PFSK-1 (cell line): ENCODE measurements around the gene RWDD4.

Experiments
- POLR2AphosphoS5 ChIP-seq: IDR thresholded peaks from 2 replicates; pipeline ENCODE4 v1.6.1; 2012; ENCODE audit warnings: low read depth, mild to moderate bottlenecking, control low read depth, low read length, moderate library complexity
- SIN3A ChIP-seq: IDR thresholded peaks from 2 replicates; pipeline ENCODE4 v1.6.1; 2012; ENCODE audit warnings: mild to moderate bottlenecking, low read length, moderate library complexity, borderline replicate concordance; ENCODE audit not compliant: insufficient read depth
- TAF1 ChIP-seq: IDR thresholded peaks from 2 replicates; pipeline ENCODE4 v1.6.1; 2012; ENCODE audit warnings: low read length, control low read depth, borderline replicate concordance; ENCODE audit not compliant: insufficient read depth
- TF ChIP-seq, protein P1 (sequence below), 2 experiments: IDR thresholded peaks; 2 replicates each; pipeline versions ENCODE4 v1.6.1 to v1.8.0; 2011 to 2012; ENCODE audit warnings: low read depth in 2 of 2, low read length in 2 of 2, control low read depth in 1 of 2, inconsistent platforms in 1 of 2, mild to moderate bottlenecking in 1 of 2, moderate library complexity in 1 of 2; ENCODE audit not compliant: insufficient read depth in 1 of 2

DNA sequence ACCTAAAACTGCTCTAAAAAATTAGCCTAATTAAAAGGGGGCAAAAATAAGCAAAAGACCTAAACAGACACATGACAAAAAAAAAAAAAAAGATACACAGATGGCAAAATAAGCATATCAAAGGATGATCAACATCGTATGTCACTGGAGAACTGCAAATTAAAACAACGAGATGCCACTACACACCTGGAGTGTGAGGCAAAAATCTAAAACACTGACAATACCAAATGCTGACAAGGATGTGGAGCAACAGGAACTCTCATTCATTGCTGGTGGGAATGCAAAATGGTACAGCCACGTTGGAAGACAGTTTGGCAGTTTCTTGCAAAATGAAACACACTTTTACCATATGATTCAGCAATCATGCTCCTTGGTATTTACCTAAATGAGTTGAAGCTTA lies 64.2 kb downstream of the RWDD4 start:
- TF ChIP-seq POLR2AphosphoS5 = no peak
- TF ChIP-seq, protein P1, sequence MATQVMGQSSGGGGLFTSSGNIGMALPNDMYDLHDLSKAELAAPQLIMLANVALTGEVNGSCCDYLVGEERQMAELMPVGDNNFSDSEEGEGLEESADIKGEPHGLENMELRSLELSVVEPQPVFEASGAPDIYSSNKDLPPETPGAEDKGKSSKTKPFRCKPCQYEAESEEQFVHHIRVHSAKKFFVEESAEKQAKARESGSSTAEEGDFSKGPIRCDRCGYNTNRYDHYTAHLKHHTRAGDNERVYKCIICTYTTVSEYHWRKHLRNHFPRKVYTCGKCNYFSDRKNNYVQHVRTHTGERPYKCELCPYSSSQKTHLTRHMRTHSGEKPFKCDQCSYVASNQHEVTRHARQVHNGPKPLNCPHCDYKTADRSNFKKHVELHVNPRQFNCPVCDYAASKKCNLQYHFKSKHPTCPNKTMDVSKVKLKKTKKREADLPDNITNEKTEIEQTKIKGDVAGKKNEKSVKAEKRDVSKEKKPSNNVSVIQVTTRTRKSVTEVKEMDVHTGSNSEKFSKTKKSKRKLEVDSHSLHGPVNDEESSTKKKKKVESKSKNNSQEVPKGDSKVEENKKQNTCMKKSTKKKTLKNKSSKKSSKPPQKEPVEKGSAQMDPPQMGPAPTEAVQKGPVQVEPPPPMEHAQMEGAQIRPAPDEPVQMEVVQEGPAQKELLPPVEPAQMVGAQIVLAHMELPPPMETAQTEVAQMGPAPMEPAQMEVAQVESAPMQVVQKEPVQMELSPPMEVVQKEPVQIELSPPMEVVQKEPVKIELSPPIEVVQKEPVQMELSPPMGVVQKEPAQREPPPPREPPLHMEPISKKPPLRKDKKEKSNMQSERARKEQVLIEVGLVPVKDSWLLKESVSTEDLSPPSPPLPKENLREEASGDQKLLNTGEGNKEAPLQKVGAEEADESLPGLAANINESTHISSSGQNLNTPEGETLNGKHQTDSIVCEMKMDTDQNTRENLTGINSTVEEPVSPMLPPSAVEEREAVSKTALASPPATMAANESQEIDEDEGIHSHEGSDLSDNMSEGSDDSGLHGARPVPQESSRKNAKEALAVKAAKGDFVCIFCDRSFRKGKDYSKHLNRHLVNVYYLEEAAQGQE (IDR thresholded peaks at IDR 0.05; ENCODE audit: insufficient read depth in 1 of 2, low read depth in 2 of 2, low read length in 2 of 2) = no peak
- TF ChIP-seq SIN3A = no peak
- no peak for TF ChIP-seq TAF1
